ENCODE data around the gene SYNE4. TPM values are rescaled to one million over a fixed set of nuclear protein-coding genes. Genes with fewer than 3 reads are reported as not detected.

SYNE4 gene
- polyA plus RNA-seq, 1 of the 3 experiments (the other 2 are of a cell fraction): 0.48 TPM

- H4K20me1 ChIP-seq (ENCODE audit: insufficient read depth): no peaks in the 10 kb centered on the region
- CTCF ChIA-PET: no interaction called here
- no peak overlapping the region for H3K27ac ChIP-seq (ENCODE audit: low read depth in 2 of 2, low read length in 1 of 2)
- H3K4me3 ChIP-seq (ENCODE audit: low read depth in 2 of 2, low read length in 1 of 2): peak overlapping the region; percentile 2 to 6; a peak in 2 of 4 replicates
- peak; percentile 21; the same call in 1 of the 2 replicates for TF ChIP-seq MAX (IDR thresholded peaks at IDR 0.05; ENCODE audit: low read depth)
- no peak for TF ChIP-seq RAD21 (IDR thresholded peaks at IDR 0.05; ENCODE audit: low read length)
- no peak for TF ChIP-seq RXRA (IDR thresholded peaks at IDR 0.05; ENCODE audit: borderline replicate concordance, low read depth)
- TF ChIP-seq MXI1 (IDR thresholded peaks at IDR 0.05; ENCODE audit: low read depth, low read length): 0 out of 2 replicates have a peak, but pooled peaks have one; percentile 15
- 0 out of 2 replicates have a peak, but pooled peaks have one; percentile 21 for TF ChIP-seq TAF1 (IDR thresholded peaks at IDR 0.05; ENCODE audit: borderline replicate concordance, low read depth, low read length)
- no peaks in the 10 kb centered on the region for H3K9me3 ChIP-seq
- H3K27me3 ChIP-seq (ENCODE audit: insufficient read depth): no peaks in the 10 kb centered on the region
- peak; percentile 90 for DNase-seq
- H2AFZ ChIP-seq (ENCODE audit: low read depth): no peak overlapping the region
- no peaks in the 10 kb centered on the region for H3K36me3 ChIP-seq (replicated peaks in 1 of 2; ENCODE audit: control insufficient read depth in 1 of 2, insufficient read depth in 2 of 2, low read length in 1 of 2)
- H3K79me2 ChIP-seq (ENCODE audit: insufficient read depth): peaks cover 8% of the 10 kb centered on the region; the same call in 1 of the 2 replicates
- no peaks in the 10 kb centered on the region for H3K9me2 ChIP-seq
- no peaks in the 10 kb centered on the region for H3F3A ChIP-seq (replicated peaks; ENCODE audit: insufficient read depth)
- POLR2A ChIA-PET: interaction anchor here (1.7 kb wide), 1 partner anchor 15 kb away, joined by 4 read pairs; no protein-coding TSS in a partner anchor
- peak overlapping the region; percentile 52; the same call in 1 of the 2 replicates for H3K4me2 ChIP-seq
- WGBS (ENCODE audit: low lambda C conversion rate): 19% methylated on average over 20 of the region's 50 CpGs
- H3K4me1 ChIP-seq (ENCODE audit: control insufficient read depth in 1 of 2, insufficient read depth in 2 of 2, low read depth in 1 of 2, low read length in 1 of 2): peaks cover 0 to 23% of the 10 kb centered on the region in 2 experiments; a peak in 1 of 4 replicates
- no peak overlapping the region for H3K9ac ChIP-seq
These were observed 607 bp upstream of the SYNE4 start for GRCh38 chr19:36009220-36009619.

- no peaks in the 10 kb centered on the region for H3K9me2 ChIP-seq
- no peaks in the 10 kb centered on the region for H3F3A ChIP-seq (replicated peaks; ENCODE audit: insufficient read depth)
- no peak overlapping the region for H3K9ac ChIP-seq
- no peaks in the 10 kb centered on the region for H4K20me1 ChIP-seq (ENCODE audit: insufficient read depth)
- no peak overlapping the region for H3K27ac ChIP-seq (ENCODE audit: low read depth in 2 of 2, low read length in 1 of 2)
- no peak for DNase-seq
- H3K36me3 ChIP-seq (replicated peaks in 1 of 2; ENCODE audit: control insufficient read depth in 1 of 2, insufficient read depth in 2 of 2, low read length in 1 of 2): no peaks in the 10 kb centered on the region
- H3K79me2 ChIP-seq (ENCODE audit: insufficient read depth): peaks cover under 1% of the 10 kb centered on the region; the same call in 1 of the 2 replicates
- H3K4me1 ChIP-seq (ENCODE audit: control insufficient read depth in 1 of 2, insufficient read depth in 2 of 2, low read depth in 1 of 2, low read length in 1 of 2): peaks cover 0 to 15% of the 10 kb centered on the region in 2 experiments; a peak in 1 of 4 replicates
- 81% methylated on average over 5 of the region's 5 CpGs for WGBS (ENCODE audit: low lambda C conversion rate)
- no peak overlapping the region for H2AFZ ChIP-seq (ENCODE audit: low read depth)
- no peak overlapping the region for H3K4me2 ChIP-seq
- H3K27me3 ChIP-seq (ENCODE audit: insufficient read depth): no peaks in the 10 kb centered on the region
- no peak for TF ChIP-seq NRF1 (IDR thresholded peaks at IDR 0.05; ENCODE audit: low read depth, low read length)
- no peak for TF ChIP-seq YY1 (IDR thresholded peaks at IDR 0.05; ENCODE audit: low read depth)
- TF ChIP-seq POLR2AphosphoS5 (IDR thresholded peaks at IDR 0.05; ENCODE audit: low read depth, low read length): no peak
- no peak for TF ChIP-seq MXI1 (IDR thresholded peaks at IDR 0.05; ENCODE audit: low read depth, low read length)
- no peak for TF ChIP-seq EZH2phosphoT487 (IDR thresholded peaks at IDR 0.05; ENCODE audit: borderline replicate concordance, low read depth)
- no peak for TF ChIP-seq PBX3 (IDR thresholded peaks at IDR 0.05)
- no peak for TF ChIP-seq RXRA (IDR thresholded peaks at IDR 0.05; ENCODE audit: borderline replicate concordance, low read depth)
- TF ChIP-seq CTCF (IDR thresholded peaks at IDR 0.05): no peak
- TF ChIP-seq FOSL2 (IDR thresholded peaks at IDR 0.05; ENCODE audit: borderline replicate concordance, low read depth): no peak
- no peak for TF ChIP-seq RAD21 (IDR thresholded peaks at IDR 0.05; ENCODE audit: low read length)
- TF ChIP-seq RFX5 (IDR thresholded peaks at IDR 0.05; ENCODE audit: low read length): no peak
- TF ChIP-seq REST (IDR thresholded peaks at IDR 0.05; ENCODE audit: low read depth, low read length): no peak
- ChIA-PET CTCF (interaction anchor here (0.5 kb wide), 1 partner anchor 44 kb away, joined by 3 read pairs; no protein-coding TSS in a partner anchor), POLR2A (no interaction called here)
- no peaks in the 10 kb centered on the region for H3K9me3 ChIP-seq
- H3K4me3 ChIP-seq (ENCODE audit: low read depth in 2 of 2, low read length in 1 of 2): no peak overlapping the region
These were observed 1.7 kb downstream of the SYNE4 start for GRCh38 chr19:36006955-36007354.
